HepG2 (cell line): ENCODE results near the gene CTNNA3. TPM values are rescaled to one million over a fixed set of nuclear protein-coding genes. Genes with fewer than 3 reads are reported as not detected.

Source experiments
- ATAC-seq: fragments of 200-7000 bp; cut with Tn5 transposase; 3 replicates; pipeline ENCODE4 v1.9.1; 2020; ENCODE audit warnings: mild to moderate bottlenecking, moderate library complexity
- BruUV-seq: library from RNA; stranded (reverse); fragments of 400-500 nt; replicated peaks from 2 replicates; lab custom pipeline; 2021; lab: Mats Ljungman, UMichigan
- CTCF ChIA-PET: fragments of 300-600 bp; formaldehyde crosslinking; extraction: SDS; loops from one replicate; lab custom pipeline; 2021; ENCODE audit warnings: low total read pairs, inconsistent platforms, low intra/inter-chr PET ratio; lab: Yijun Ruan, JAX
- POLR2A ChIA-PET: fragments of 350-600 bp; sonication (Branson Sonifier 250); formaldehyde crosslinking; loops from one replicate; lab custom pipeline; 2020; ENCODE audit warnings: antibody characterized with exemption, inconsistent platforms; lab: Yijun Ruan, JAX
- DNase-seq: peaks from one replicate; pipeline ENCODE4 v3.0.0-alpha.2; 2015; ENCODE audit warnings: low spot score
- FAIRE-seq: peaks from 3 replicates; lab custom pipeline; 2011; peaks lifted over from hg19 to GRCh38; lab: Jason Lieb, UNC
- H2AFZ ChIP-seq: one replicate; pipeline ENCODE4 v1.6.1; 2011; ENCODE audit warnings: low read length, inconsistent platforms
- H3K27ac ChIP-seq: fragments of 300-600 bp; 3 replicates; pipeline ENCODE4 v1.8.0; 2011; ENCODE audit warnings: mixed run types, mild to moderate bottlenecking, mixed read lengths, low read length, inconsistent platforms; ENCODE audit not compliant: insufficient read depth; ENCODE audit errors: extremely low read length
- H3K27me3 ChIP-seq, 2 experiments: fragments of 200-600 bp in 1 of 2; 2 replicates in 1 of 2; 3 replicates in 1 of 2; pipeline versions ENCODE4 v1.6.0 to v1.8.0; 2011; ENCODE audit warnings: low read length in 2 of 2, mild to moderate bottlenecking in 2 of 2, moderate library complexity in 2 of 2, inconsistent platforms in 1 of 2; ENCODE audit not compliant: insufficient read depth in 2 of 2, control insufficient read depth in 1 of 2
- H3K36me3 ChIP-seq, 2 experiments: fragments of 200-600 bp in 1 of 2; replicated peaks in 1 of 2; 2 replicates in 1 of 2; 3 replicates in 1 of 2; pipeline versions ENCODE4 v1.5.1 to v1.8.0; 2011; ENCODE audit warnings: low read length in 2 of 2, inconsistent platforms in 1 of 2; ENCODE audit not compliant: insufficient read depth in 2 of 2, control insufficient read depth in 1 of 2
- H3K4me1 ChIP-seq: 2 replicates; pipeline ENCODE4 v1.5.1; 2012; ENCODE audit warnings: low read length, inconsistent platforms; ENCODE audit not compliant: insufficient read depth
- H3K4me2 ChIP-seq: 2 replicates; pipeline ENCODE4 v1.6.0; 2011; ENCODE audit warnings: low read depth, low read length, inconsistent platforms
- H3K4me3 ChIP-seq, 3 experiments: fragments of 200-600 bp in 1 of 3; sonication (generic), shearing (Covaris generic) in 1 of 3; replicated peaks in 1 of 3; 2 replicates each; pipeline ENCODE4 v1.5.1; 2011 to 2016; ENCODE audit warnings: low read length in 3 of 3, inconsistent platforms in 2 of 3, low read depth in 2 of 3, mild to moderate bottlenecking in 2 of 3, control low read depth in 1 of 3, mixed read lengths in 1 of 3; ENCODE audit not compliant: insufficient read depth in 1 of 3
- H3K79me2 ChIP-seq: one replicate; pipeline ENCODE4 v1.6.1; 2011; ENCODE audit warnings: low read length, inconsistent platforms; ENCODE audit not compliant: insufficient read depth
- H3K9ac ChIP-seq: 2 replicates; pipeline ENCODE4 v1.6.0; 2011; ENCODE audit warnings: mild to moderate bottlenecking, low read depth, low read length, inconsistent platforms; ENCODE audit not compliant: insufficient read depth
- H3K9me3 ChIP-seq: 2 replicates; pipeline ENCODE4 v1.5.1; 2012; ENCODE audit warnings: mild to moderate bottlenecking, low read length
- H4K20me1 ChIP-seq: 2 replicates; pipeline ENCODE4 v1.6.0; 2011; ENCODE audit warnings: inconsistent platforms, mild to moderate bottlenecking, low read length, moderate library complexity; ENCODE audit not compliant: insufficient read depth
- CCDC6 ChIP-seq: sonication (generic); formaldehyde crosslinking; IDR thresholded peaks from 2 replicates; pipeline ENCODE4 v1.8.1; 2022; ENCODE audit warnings: mild to moderate bottlenecking, missing genetic modification reagents, moderate library complexity
- E2F5 ChIP-seq: sonication (generic); formaldehyde crosslinking; conservative IDR thresholded peaks from 2 replicates; pipeline ENCODE4 v1.4.0; 2020; ENCODE audit warnings: missing genetic modification reagents
- HOMEZ ChIP-seq: IDR thresholded peaks from 2 replicates; pipeline ENCODE4 v1.6.1; 2016; ENCODE audit warnings: low read depth
- ONECUT2 ChIP-seq: sonication (generic); formaldehyde crosslinking; IDR thresholded peaks from 2 replicates; pipeline ENCODE4 v1.4.0; 2020; ENCODE audit warnings: missing genetic modification reagents
- PHF21A ChIP-seq: sonication (generic); formaldehyde crosslinking; IDR thresholded peaks from 2 replicates; pipeline ENCODE4 v1.5.0; 2020; ENCODE audit warnings: mild to moderate bottlenecking, missing genetic modification reagents
- TFAP4 ChIP-seq: sonication (generic); IDR thresholded peaks from 2 replicates; pipeline ENCODE4 v1.6.1; 2016; ENCODE audit warnings: low read depth, borderline replicate concordance
- THRA ChIP-seq: sonication (generic); formaldehyde crosslinking; IDR thresholded peaks from 2 replicates; pipeline ENCODE4 v1.4.0; 2020; ENCODE audit warnings: missing genetic modification reagents, borderline replicate concordance
- ZMYM2 ChIP-seq: sonication (generic); formaldehyde crosslinking; IDR thresholded peaks from 2 replicates; pipeline ENCODE4 v1.8.0; 2022; ENCODE audit warnings: mild to moderate bottlenecking, missing genetic modification reagents
- ZNF136 ChIP-seq: sonication (generic); formaldehyde crosslinking; IDR thresholded peaks from 2 replicates; pipeline ENCODE4 v1.8.1; 2022; ENCODE audit warnings: low read depth, mild to moderate bottlenecking, moderate library complexity, missing genetic modification reagents
- ZNF446 ChIP-seq: sonication (generic); formaldehyde crosslinking; IDR thresholded peaks from 2 replicates; pipeline ENCODE4 v1.5.0; 2020; ENCODE audit warnings: mild to moderate bottlenecking, missing genetic modification reagents
- ZNF496 ChIP-seq: sonication (generic); formaldehyde crosslinking; IDR thresholded peaks from 2 replicates; pipeline ENCODE4 v1.8.1; 2023; ENCODE audit warnings: mild to moderate bottlenecking, moderate library complexity, missing genetic modification reagents; ENCODE audit not compliant: insufficient replicate concordance
- ZNF530 ChIP-seq: sonication (generic); formaldehyde crosslinking; IDR thresholded peaks from 2 replicates; pipeline ENCODE4 v1.5.0; 2020; ENCODE audit warnings: low read depth, mild to moderate bottlenecking, missing genetic modification reagents
- WGBS: methylation state at CpG from one replicate; pipeline ENCODE4 v1.1.6; 2017; ENCODE audit warnings: low lambda C conversion rate; 5-methylcytosine and 5-hydroxymethylcytosine counted together
- in situ Hi-C: cut with HindIII; loops from 2 replicates; pipeline ENCODE4 v1.10.0; 2017; ENCODE audit warnings: low pct_unique_long_range_greater_than_20kb; ENCODE audit not compliant: extremely low pct_ligation_motif_present
- intact Hi-C: fragments of 100-400 bp; cut with micrococcal nuclease; formaldehyde crosslinking; loops from one replicate; pipeline ENCODE4 v1.10.0; 2022; ENCODE audit not compliant: unreplicated experiment
- polyA plus RNA-seq, 8 experiments: library from polyadenylated mRNA; depleted of rRNA in 3 of 8; stranded (reverse) in 7 of 8; unstranded in 1 of 8; fragments of >200 nt; fragmentation: Illumina TruSeq in 4 of 8; extraction: Trizol in 4 of 8; gene quantifications; 2 replicates each; pipeline versions ENCODE4 v1.2.1 to v1.2.3, GENCODE V29; 2011 to 2016; ENCODE audit warnings: low read depth in 4 of 8, missing spikeins in 1 of 8, mixed read lengths in 1 of 8; ENCODE audit not compliant: insufficient read depth in 1 of 8
- total RNA-seq, 5 experiments: library from RNA; depleted of rRNA; stranded (reverse); fragments of >200 nt; fragmentation: Illumina TruSeq; extraction: Trizol; gene quantifications; 2 replicates each; pipeline ENCODE4 v1.2.3, GENCODE V29; 2016; ENCODE audit warnings: low read depth in 1 of 5

CTNNA3 gene
- total and polyA plus RNA-seq, 2 of the 13 experiments (the other 11 are each of a cell fraction or from before 2014, with no cell fraction given), result not detected

- no peak for DNase-seq
- no peak for FAIRE-seq
- no peaks in the 10 kb centered on the region for H3K36me3 ChIP-seq
- H3K27me3 ChIP-seq, result no peaks in the 10 kb centered on the region
- H3K4me2 ChIP-seq, result no peak overlapping the region
- no peak overlapping the region for H2AFZ ChIP-seq
- BruUV-seq, result no TSS peak
- ATAC-seq, result no peak
- H3K4me1 ChIP-seq, result no peaks in the 10 kb centered on the region
- no peak overlapping the region for H3K27ac ChIP-seq
- WGBS, result 14% methylated on average over 6 of the region's 6 CpGs
- intact Hi-C loops (no loop called here), in situ Hi-C loops (no loop called here)
- H4K20me1 ChIP-seq, result no peaks in the 10 kb centered on the region
- ChIA-PET CTCF (no interaction called here), POLR2A (no interaction called here)
- H3K9ac ChIP-seq, result no peak overlapping the region
- H3K79me2 ChIP-seq, result no peaks in the 10 kb centered on the region
- H3K4me3 ChIP-seq, result no peak overlapping the region
- no peaks in the 10 kb centered on the region for H3K9me3 ChIP-seq
- no peak for TF ChIP-seq E2F5 (CRISPR knock-in tag)
- no peak for TF ChIP-seq ONECUT2 (CRISPR knock-in tag)
- TF ChIP-seq ZNF446 (CRISPR knock-in tag), result no peak
- no peak for TF ChIP-seq HOMEZ (CRISPR knock-in tag)
- TF ChIP-seq TFAP4, result no peak
- TF ChIP-seq CCDC6, result no peak
- TF ChIP-seq THRA (CRISPR knock-in tag), result no peak
- TF ChIP-seq ZNF530 (CRISPR knock-in tag), result no peak
- no peak for TF ChIP-seq ZNF496
- no peak for TF ChIP-seq PHF21A (CRISPR knock-in tag)
- TF ChIP-seq ZNF136 (CRISPR knock-in tag), result no peak
- no peak for TF ChIP-seq ZMYM2
These were observed 207.9 kb downstream of the CTNNA3 start for GRCh38 chr10:67487906-67488619.
